Activated CD4-positive, alpha-beta memory T cell treated with anti-CD3 and anti-CD28 coated beads for 36 hours (primary cell): ENCODE measurements around the gene ATP8A2. TPM values are rescaled to one million over a fixed set of nuclear protein-coding genes. Genes with fewer than 3 reads are reported as not detected.

Source experiments
- CTCF ChIA-PET: fragments of 350-600 bp; sonication (Branson Sonifier 250); formaldehyde crosslinking; loops from one replicate; lab custom pipeline; 2021; ENCODE audit warnings: antibody characterized with exemption, inconsistent platforms; lab: Charles Lee
- POLR2A ChIA-PET: fragments of 350-600 bp; sonication (Branson Sonifier 250); formaldehyde crosslinking; loops from one replicate; lab custom pipeline; 2021; ENCODE audit warnings: antibody characterized with exemption; lab: Charles Lee
- DNase-seq: peaks from one replicate; pipeline ENCODE4 v3.0.0-alpha.2; 2020
- H3K27ac Mint-ChIP-seq: one replicate; pipeline ENCODE4 v1.8.0; 2021; ENCODE audit warnings: mixed read lengths
- H3K27me3 Mint-ChIP-seq: one replicate; pipeline ENCODE4 v1.8.0; 2021; ENCODE audit warnings: mixed read lengths
- H3K36me3 Mint-ChIP-seq: one replicate; pipeline ENCODE4 v1.8.0; 2021; ENCODE audit warnings: mixed read lengths
- H3K4me1 Mint-ChIP-seq: one replicate; pipeline ENCODE4 v1.8.0; 2021; ENCODE audit warnings: low read depth, mixed read lengths
- H3K4me3 Mint-ChIP-seq: one replicate; pipeline ENCODE4 v1.8.0; 2021; ENCODE audit warnings: mild to moderate bottlenecking, mixed read lengths
- H3K9me3 Mint-ChIP-seq: one replicate; pipeline ENCODE4 v1.8.0; 2021; ENCODE audit warnings: mixed read lengths
- intact Hi-C: fragments of 100-400 bp; cut with micrococcal nuclease; formaldehyde crosslinking; loops from one replicate; pipeline ENCODE4 v1.15.1; 2023
- total RNA-seq, 2 experiments: library from RNA; stranded (reverse); gene quantifications; one replicate each; pipeline ENCODE4 v1.2.3, GENCODE V29; 2021

ATP8A2 gene
- total RNA-seq, 2 experiments from 2014 or later, result 0.22 to 0.29 TPM

DNA sequence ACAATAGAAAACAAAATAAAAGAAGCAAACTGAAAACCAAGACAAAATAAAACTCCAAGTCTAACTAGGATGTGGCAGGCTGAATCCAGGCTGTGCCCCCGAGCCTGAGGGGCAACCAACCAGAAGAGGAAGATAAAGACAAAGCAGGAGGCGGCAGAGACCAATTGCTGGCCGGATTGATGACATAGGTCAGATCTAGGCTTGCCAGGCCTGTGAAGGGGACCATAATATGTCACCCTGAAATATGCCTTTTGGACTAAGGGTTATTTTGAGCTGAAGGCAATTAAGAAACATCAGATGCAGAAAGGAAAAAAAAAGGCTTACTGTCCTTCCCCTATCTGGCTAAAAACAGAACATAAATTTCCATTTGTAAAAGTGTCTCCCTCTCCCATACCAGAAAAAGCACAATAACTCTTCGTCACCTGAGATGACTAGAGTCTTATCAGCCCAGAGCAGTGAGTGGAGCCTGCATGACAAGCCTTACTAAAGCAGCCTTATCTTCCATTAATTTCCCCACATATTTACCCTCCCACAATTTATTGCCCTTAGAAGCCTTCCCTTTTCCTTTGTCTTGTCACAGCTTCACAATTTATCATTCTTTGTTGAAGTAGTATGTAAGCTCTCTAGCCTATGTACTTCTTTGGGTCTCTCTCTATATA is 22.8 kb downstream of the ATP8A2 start:
- intact Hi-C loops, result no loop called here
- Mint-ChIP-seq H3K4me1 (no peaks in the 10 kb centered on the region), H3K27ac (no peak overlapping the region), H3K4me3 (no peak overlapping the region), H3K9me3 (no peaks in the 10 kb centered on the region), H3K36me3 (no peaks in the 10 kb centered on the region), H3K27me3 (peaks cover 10% of the 10 kb centered on the region)
- ChIA-PET POLR2A (no interaction called here), CTCF (interaction anchor here (0.8 to 1.0 kb wide), 2 partner anchors 18 to 19 kb away, joined by 3 read pairs; no protein-coding TSS in a partner anchor)
- DNase-seq, result no peak

DNA sequence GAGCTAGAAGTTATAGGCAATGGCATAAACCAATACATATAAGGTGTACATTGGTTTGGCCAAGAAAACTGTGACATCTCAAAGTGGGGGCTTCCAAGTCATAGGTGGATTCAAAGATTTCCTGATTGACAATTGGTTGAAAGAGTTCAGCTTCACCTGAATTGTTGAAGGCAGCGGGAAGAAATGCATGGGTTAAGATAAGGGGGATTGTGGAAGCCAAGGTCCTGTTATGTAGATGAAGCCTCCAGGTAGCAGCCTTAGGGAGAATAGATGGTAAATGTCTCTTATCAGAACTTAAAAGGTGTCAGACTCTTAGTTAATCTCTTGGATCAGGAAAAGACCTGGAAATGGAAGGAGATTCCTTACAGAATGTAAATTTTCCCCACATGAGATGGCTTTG is 26.0 kb downstream of the ATP8A2 start:
- H3K9me3 Mint-ChIP-seq, result no peaks in the 10 kb centered on the region
- H3K36me3 Mint-ChIP-seq, result no peaks in the 10 kb centered on the region
- ChIA-PET CTCF (no interaction called here), POLR2A (no interaction called here)
- no peak for DNase-seq
- peaks cover 12% of the 10 kb centered on the region for H3K27me3 Mint-ChIP-seq
- no peak overlapping the region for H3K4me3 Mint-ChIP-seq
- no peaks in the 10 kb centered on the region for H3K4me1 Mint-ChIP-seq
- H3K27ac Mint-ChIP-seq, result no peak overlapping the region
- intact Hi-C loops, result no loop called here

GRCh38 chr13:25400925-25401324 is 29.2 kb downstream of the ATP8A2 start:
- CTCF ChIA-PET, result no interaction called here
- Mint-ChIP-seq H3K9me3 (no peaks in the 10 kb centered on the region), H3K27ac (no peak overlapping the region), H3K4me1 (no peaks in the 10 kb centered on the region), H3K4me3 (no peak overlapping the region), H3K27me3 (peaks cover 20% of the 10 kb centered on the region), H3K36me3 (no peaks in the 10 kb centered on the region)
- POLR2A ChIA-PET, result no interaction called here
- no peak for DNase-seq
- intact Hi-C loops, result no loop called here

GRCh38 chr13:25401958-25402357 is 30.2 kb downstream of the ATP8A2 start:
- Mint-ChIP-seq H3K9me3 (no peaks in the 10 kb centered on the region), H3K4me3 (no peak overlapping the region), H3K4me1 (no peaks in the 10 kb centered on the region), H3K27me3 (peaks cover 19% of the 10 kb centered on the region), H3K36me3 (no peaks in the 10 kb centered on the region), H3K27ac (no peak overlapping the region)
- intact Hi-C loops, result no loop called here
- CTCF ChIA-PET, result interaction anchor here (1.0 kb wide), 1 partner anchor 19 kb away, joined by 3 read pairs; no protein-coding TSS in a partner anchor
- no peak for DNase-seq
- POLR2A ChIA-PET, result no interaction called here

GRCh38 chr13:25406377-25406776 is 34.6 kb downstream of the ATP8A2 start:
- Mint-ChIP-seq H3K27me3 (peaks cover 14% of the 10 kb centered on the region), H3K27ac (no peak overlapping the region), H3K4me3 (no peak overlapping the region), H3K36me3 (no peaks in the 10 kb centered on the region), H3K9me3 (peaks cover 3% of the 10 kb centered on the region), H3K4me1 (no peaks in the 10 kb centered on the region)
- no peak for DNase-seq
- intact Hi-C loops, result no loop called here
- ChIA-PET POLR2A (no interaction called here), CTCF (no interaction called here)

GRCh38 chr13:25409938-25410337 is 38.2 kb downstream of the ATP8A2 start:
- POLR2A ChIA-PET, result no interaction called here
- no peak overlapping the region for H3K27ac Mint-ChIP-seq
- H3K36me3 Mint-ChIP-seq, result no peaks in the 10 kb centered on the region
- intact Hi-C loops, result no loop called here
- CTCF ChIA-PET, result no interaction called here
- no peak for DNase-seq
- peaks cover 1% of the 10 kb centered on the region for H3K27me3 Mint-ChIP-seq
- no peak overlapping the region for H3K4me3 Mint-ChIP-seq
- peaks cover 3% of the 10 kb centered on the region for H3K9me3 Mint-ChIP-seq
- no peaks in the 10 kb centered on the region for H3K4me1 Mint-ChIP-seq

GRCh38 chr13:25415241-25415640 is 43.5 kb downstream of the ATP8A2 start:
- no peak for DNase-seq
- no peaks in the 10 kb centered on the region for H3K36me3 Mint-ChIP-seq
- no peak overlapping the region for H3K4me3 Mint-ChIP-seq
- CTCF ChIA-PET, result no interaction called here
- POLR2A ChIA-PET, result no interaction called here
- H3K27me3 Mint-ChIP-seq, result peaks cover 22% of the 10 kb centered on the region
- intact Hi-C loops, result no loop called here
- no peaks in the 10 kb centered on the region for H3K4me1 Mint-ChIP-seq
- peaks cover 3% of the 10 kb centered on the region for H3K9me3 Mint-ChIP-seq
- no peak overlapping the region for H3K27ac Mint-ChIP-seq

GRCh38 chr13:25417535-25417934 is 45.8 kb downstream of the ATP8A2 start:
- CTCF ChIA-PET, result no interaction called here
- Mint-ChIP-seq H3K4me1 (no peaks in the 10 kb centered on the region), H3K36me3 (no peaks in the 10 kb centered on the region), H3K27ac (no peak overlapping the region), H3K4me3 (no peak overlapping the region), H3K27me3 (peaks cover 22% of the 10 kb centered on the region), H3K9me3 (no peaks in the 10 kb centered on the region)
- DNase-seq, result no peak
- intact Hi-C loops, result no loop called here
- POLR2A ChIA-PET, result no interaction called here

DNA sequence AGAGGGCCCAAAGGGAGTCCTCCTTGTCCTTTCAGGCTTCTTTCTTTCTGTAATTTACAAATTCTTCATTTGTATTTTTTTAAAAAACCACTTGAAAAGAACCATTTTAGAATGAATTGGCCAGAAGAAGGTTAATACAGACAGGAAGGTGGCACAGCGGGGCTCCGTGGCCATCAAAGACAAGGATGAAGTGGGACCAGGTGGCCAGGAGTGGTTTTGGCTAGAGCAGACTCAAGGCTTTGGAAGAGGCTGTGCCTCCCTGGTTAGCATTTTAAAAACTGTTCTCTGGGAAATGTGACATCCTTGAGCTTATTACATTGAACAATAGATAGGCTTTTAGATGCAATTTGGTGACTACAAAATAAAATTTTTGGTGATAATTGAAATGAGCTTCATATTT is 48.4 kb downstream of the ATP8A2 start:
- H3K9me3 Mint-ChIP-seq, result no peaks in the 10 kb centered on the region
- H3K36me3 Mint-ChIP-seq, result no peaks in the 10 kb centered on the region
- H3K27me3 Mint-ChIP-seq, result peaks cover 24% of the 10 kb centered on the region
- intact Hi-C loops, result no loop called here
- no peak overlapping the region for H3K27ac Mint-ChIP-seq
- ChIA-PET POLR2A (no interaction called here), CTCF (interaction anchor here (0.7 kb wide), 1 partner anchor 18 kb away, joined by 3 read pairs; no protein-coding TSS in a partner anchor)
- no peaks in the 10 kb centered on the region for H3K4me1 Mint-ChIP-seq
- DNase-seq, result no peak
- no peak overlapping the region for H3K4me3 Mint-ChIP-seq

- Mint-ChIP-seq H3K27me3 (peaks cover 18% of the 10 kb centered on the region), H3K4me1 (no peaks in the 10 kb centered on the region), H3K9me3 (no peaks in the 10 kb centered on the region), H3K27ac (no peak overlapping the region), H3K4me3 (no peak overlapping the region), H3K36me3 (no peaks in the 10 kb centered on the region)
- CTCF ChIA-PET, result no interaction called here
- intact Hi-C loops, result no loop called here
- POLR2A ChIA-PET, result no interaction called here
- DNase-seq, result no peak
These were observed 49.8 kb downstream of the ATP8A2 start for GRCh38 chr13:25421612-25422011.

- no peaks in the 10 kb centered on the region for H3K4me1 Mint-ChIP-seq
- H3K27ac Mint-ChIP-seq, result no peak overlapping the region
- no peak overlapping the region for H3K4me3 Mint-ChIP-seq
- peaks cover 18% of the 10 kb centered on the region for H3K27me3 Mint-ChIP-seq
- intact Hi-C loops, result no loop called here
- no peak for DNase-seq
- CTCF ChIA-PET, result no interaction called here
- no peaks in the 10 kb centered on the region for H3K36me3 Mint-ChIP-seq
- no peaks in the 10 kb centered on the region for H3K9me3 Mint-ChIP-seq
- POLR2A ChIA-PET, result no interaction called here
These were observed 50.4 kb downstream of the ATP8A2 start for GRCh38 chr13:25422153-25422552.

- no peaks in the 10 kb centered on the region for H3K36me3 Mint-ChIP-seq
- POLR2A ChIA-PET, result no interaction called here
- DNase-seq, result no peak
- H3K4me1 Mint-ChIP-seq, result no peaks in the 10 kb centered on the region
- peaks cover 11% of the 10 kb centered on the region for H3K27me3 Mint-ChIP-seq
- no peaks in the 10 kb centered on the region for H3K9me3 Mint-ChIP-seq
- H3K4me3 Mint-ChIP-seq, result no peak overlapping the region
- CTCF ChIA-PET, result no interaction called here
- no peak overlapping the region for H3K27ac Mint-ChIP-seq
- intact Hi-C loops, result no loop called here
These were observed 52.1 kb downstream of the ATP8A2 start for GRCh38 chr13:25423831-25424230.

DNA sequence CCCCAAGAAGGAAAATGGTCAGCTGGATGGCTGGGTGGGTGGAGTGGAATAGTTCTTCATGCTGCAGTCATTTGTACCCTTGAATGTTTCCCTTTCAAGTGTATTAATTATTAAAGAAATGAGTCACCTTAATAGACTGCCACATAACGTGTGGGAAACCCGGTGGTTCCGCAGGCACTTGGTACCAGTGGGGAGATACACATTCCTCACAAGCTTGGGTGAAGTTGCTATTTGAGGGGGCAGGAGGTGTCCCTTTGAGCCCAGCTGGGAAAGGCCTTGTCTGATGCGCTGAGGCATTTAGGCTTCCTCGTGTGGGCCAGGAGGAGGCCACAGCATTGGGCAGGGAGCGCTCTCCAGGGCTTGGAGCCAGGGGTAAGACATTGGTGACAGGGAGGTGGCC is 57.7 kb downstream of the ATP8A2 start:
- intact Hi-C loops, result no loop called here
- H3K27ac Mint-ChIP-seq, result no peak overlapping the region
- H3K4me3 Mint-ChIP-seq, result no peak overlapping the region

More for the DNA sequence above, 57.7 kb downstream of the ATP8A2 start:
- Mint-ChIP-seq H3K27me3 (peaks cover under 1% of the 10 kb centered on the region), H3K4me1 (no peaks in the 10 kb centered on the region), H3K9me3 (no peaks in the 10 kb centered on the region), H3K36me3 (no peaks in the 10 kb centered on the region)
- ChIA-PET POLR2A (no interaction called here), CTCF (no interaction called here)
- DNase-seq, result no peak
